Stimulated activated effector memory CD8-positive, alpha-beta T cell treated with anti-CD3 and anti-CD28 coated beads, Interleukin-12 subunit alpha, Interleukin-12 subunit beta, amount 100 ng/mL, for 72 hours (primary cell): ENCODE results near the gene XPC.

Experiments used
- ATAC-seq: fragments of 150-1000 bp; cut with Tn5 transposase; 2 replicates; pipeline ENCODE4 v1.10.0; 2021
- DNase-seq, 2 donors: peaks; one replicate each; pipeline ENCODE4 v3.0.0; 2021 to 2022; ENCODE audit warnings: low spot score in 2 of 2
- H3K27ac Mint-ChIP-seq: one replicate; pipeline ENCODE4 v1.8.0; 2022; ENCODE audit warnings: mild to moderate bottlenecking, mixed read lengths
- H3K36me3 Mint-ChIP-seq: one replicate; pipeline ENCODE4 v1.8.0; 2022; ENCODE audit warnings: mild to moderate bottlenecking, mixed read lengths
- H3K4me1 Mint-ChIP-seq: one replicate; pipeline ENCODE4 v1.8.0; 2022; ENCODE audit warnings: mixed read lengths
- H3K4me3 Mint-ChIP-seq: one replicate; pipeline ENCODE4 v1.8.0; 2022; ENCODE audit warnings: mild to moderate bottlenecking, mixed read lengths
- H3K9me3 Mint-ChIP-seq: one replicate; pipeline ENCODE4 v1.8.0; 2022; ENCODE audit warnings: mixed read lengths

XPC gene

GRCh38 chr3:14150491-14151230 lies 27.7 kb downstream of the XPC start:
- H3K4me3 Mint-ChIP-seq: no peak overlapping the region
- H3K4me1 Mint-ChIP-seq: peaks cover 19% of the 10 kb centered on the region
- peak overlapping the region; percentile 72 for H3K27ac Mint-ChIP-seq
- ATAC-seq: no peak
- H3K9me3 Mint-ChIP-seq: no peaks in the 10 kb centered on the region
- H3K36me3 Mint-ChIP-seq: peaks cover 68% of the 10 kb centered on the region
- DNase-seq: no peak

- H3K36me3 Mint-ChIP-seq: peaks cover 66% of the 10 kb centered on the region
- DNase-seq (no peak), ATAC-seq (no peak)
- no peak overlapping the region for H3K4me3 Mint-ChIP-seq
- H3K27ac Mint-ChIP-seq: peak overlapping the region; percentile 72
- peaks cover 24% of the 10 kb centered on the region for H3K4me1 Mint-ChIP-seq
- no peaks in the 10 kb centered on the region for H3K9me3 Mint-ChIP-seq
Measured at GRCh38 chr3:14150078-14150477, 28.3 kb downstream of the XPC start.

- H3K36me3 Mint-ChIP-seq: peaks cover 59% of the 10 kb centered on the region
- H3K9me3 Mint-ChIP-seq: no peaks in the 10 kb centered on the region
- DNase-seq: no peak
- peak overlapping the region; percentile 97 for H3K27ac Mint-ChIP-seq
- H3K4me1 Mint-ChIP-seq: peaks cover 28% of the 10 kb centered on the region
- ATAC-seq: no peak
- no peak overlapping the region for H3K4me3 Mint-ChIP-seq
Measured at GRCh38 chr3:14148041-14148985, 30.1 kb downstream of the XPC start.

- H3K36me3 Mint-ChIP-seq: peaks cover 59% of the 10 kb centered on the region
- H3K9me3 Mint-ChIP-seq: no peaks in the 10 kb centered on the region
- H3K4me1 Mint-ChIP-seq: peaks cover 34% of the 10 kb centered on the region
- no peak for DNase-seq
- ATAC-seq: no peak
- no peak overlapping the region for H3K4me3 Mint-ChIP-seq
- H3K27ac Mint-ChIP-seq: peak overlapping the region; percentile 97
Measured at GRCh38 chr3:14147617-14148016, 30.8 kb downstream of the XPC start.

- H3K4me1 Mint-ChIP-seq: peaks cover 40% of the 10 kb centered on the region
- H3K36me3 Mint-ChIP-seq: peaks cover 59% of the 10 kb centered on the region
- no peak for DNase-seq
- no peaks in the 10 kb centered on the region for H3K9me3 Mint-ChIP-seq
- ATAC-seq: no peak
- H3K4me3 Mint-ChIP-seq: no peak overlapping the region
- peak overlapping the region; percentile 97 for H3K27ac Mint-ChIP-seq
Measured at GRCh38 chr3:14147066-14147435, 31.4 kb downstream of the XPC start.

GRCh38 chr3:14146381-14147065 lies 31.9 kb downstream of the XPC start:
- H3K36me3 Mint-ChIP-seq: peaks cover 64% of the 10 kb centered on the region
- no peak for ATAC-seq

GRCh38 chr3:14145670-14146380 lies 32.6 kb downstream of the XPC start:
- ATAC-seq (no peak), DNase-seq (no peak)
- peaks cover 51% of the 10 kb centered on the region for H3K4me1 Mint-ChIP-seq
- no peak overlapping the region for H3K4me3 Mint-ChIP-seq
- peak overlapping the region; percentile 97 for H3K27ac Mint-ChIP-seq
- H3K36me3 Mint-ChIP-seq: peaks cover 66% of the 10 kb centered on the region
- H3K9me3 Mint-ChIP-seq: no peaks in the 10 kb centered on the region

More at GRCh38 chr3:14146381-14147065, 31.9 kb downstream of the XPC start:
- no peak for DNase-seq
- H3K9me3 Mint-ChIP-seq: no peaks in the 10 kb centered on the region
- peaks cover 45% of the 10 kb centered on the region for H3K4me1 Mint-ChIP-seq
- no peak overlapping the region for H3K4me3 Mint-ChIP-seq
- peak overlapping the region; percentile 97 for H3K27ac Mint-ChIP-seq

- Mint-ChIP-seq H3K4me1 (peaks cover 57% of the 10 kb centered on the region), H3K27ac (peak overlapping the region; percentile 97), H3K9me3 (no peaks in the 10 kb centered on the region), H3K36me3 (peaks cover 66% of the 10 kb centered on the region), H3K4me3 (peak overlapping the region; percentile 41)
- DNase-seq (no peak), ATAC-seq (no peak)
Measured at GRCh38 chr3:14145236-14145635, 33.2 kb downstream of the XPC start.

- Mint-ChIP-seq H3K9me3 (no peaks in the 10 kb centered on the region), H3K27ac (peak overlapping the region; percentile 97), H3K4me1 (peaks cover 64% of the 10 kb centered on the region), H3K36me3 (peaks cover 70% of the 10 kb centered on the region), H3K4me3 (peak overlapping the region; percentile 41)
- peak; percentile 91 for ATAC-seq
- peak; percentile 35 to 74 for DNase-seq
Measured at GRCh38 chr3:14144423-14145075, 33.9 kb downstream of the XPC start.

GRCh38 chr3:14143271-14144225 lies 34.9 kb downstream of the XPC start:
- peak overlapping the region; percentile 97 for H3K27ac Mint-ChIP-seq
- H3K9me3 Mint-ChIP-seq: no peaks in the 10 kb centered on the region
- peaks cover 68% of the 10 kb centered on the region for H3K36me3 Mint-ChIP-seq
- peak; percentile 24 for ATAC-seq
- H3K4me3 Mint-ChIP-seq: peak overlapping the region; percentile 41
- H3K4me1 Mint-ChIP-seq: peaks cover 64% of the 10 kb centered on the region
- no peak for DNase-seq

- DNase-seq (peak in 1 of 2 donors; percentile 63), ATAC-seq (peak; percentile 42)
- H3K4me1 Mint-ChIP-seq: peaks cover 64% of the 10 kb centered on the region
- peak overlapping the region; percentile 97 for H3K27ac Mint-ChIP-seq
- no peaks in the 10 kb centered on the region for H3K9me3 Mint-ChIP-seq
- peaks cover 68% of the 10 kb centered on the region for H3K36me3 Mint-ChIP-seq
- H3K4me3 Mint-ChIP-seq: peak overlapping the region; percentile 37
Measured at GRCh38 chr3:14142567-14143270, 35.7 kb downstream of the XPC start.

- Mint-ChIP-seq H3K9me3 (no peaks in the 10 kb centered on the region), H3K4me3 (no peak overlapping the region), H3K27ac (peak overlapping the region; percentile 97), H3K4me1 (peaks cover 64% of the 10 kb centered on the region), H3K36me3 (peaks cover 62% of the 10 kb centered on the region)
- no peak for ATAC-seq
- no peak for DNase-seq
Measured at GRCh38 chr3:14141602-14142341, 36.6 kb downstream of the XPC start.
